HG02870 (cell line): ENCODE results near the gene BOC.

Experiments
- ATAC-seq: cut with Tn5 transposase; IDR thresholded peaks from one replicate; pipeline ENCODE4 v1.9.1; 2021; ENCODE audit warnings: mild to moderate bottlenecking, moderate library complexity; ENCODE audit not compliant: unreplicated experiment

The BOC gene

GRCh38 chr3:113185194-113185835 lies 26.0 kb upstream of the BOC start:
- ATAC-seq: no peak

GRCh38 chr3:113186566-113186965 lies 24.8 kb upstream of the BOC start:
- ATAC-seq: no peak

GRCh38 chr3:113193288-113193687 lies 18.1 kb upstream of the BOC start:
- ATAC-seq: no peak

- no peak for ATAC-seq
Observed at GRCh38 chr3:113193719-113194118, 17.6 kb upstream of the BOC start.

- ATAC-seq: no peak
Observed at GRCh38 chr3:113194823-113195401, 16.4 kb upstream of the BOC start.

- ATAC-seq: no peak
Observed at GRCh38 chr3:113200351-113200750, 11.0 kb upstream of the BOC start.

GRCh38 chr3:113200946-113201345 lies 10.4 kb upstream of the BOC start:
- no peak for ATAC-seq

GRCh38 chr3:113204371-113204770 lies 7.0 kb upstream of the BOC start:
- no peak for ATAC-seq

- no peak for ATAC-seq
Observed at GRCh38 chr3:113205481-113205880, 5.9 kb upstream of the BOC start.

- ATAC-seq: no peak
Observed at GRCh38 chr3:113210604-113211329, 590 bp upstream of the BOC start.

- ATAC-seq: no peak
Observed at GRCh38 chr3:113212150-113212843, 940 bp downstream of the BOC start.

GRCh38 chr3:113212844-113213375 lies 1.6 kb downstream of the BOC start:
- ATAC-seq: no peak

GRCh38 chr3:113213896-113214587 lies 2.7 kb downstream of the BOC start:
- ATAC-seq: no peak

GRCh38 chr3:113214917-113215595 lies 3.7 kb downstream of the BOC start:
- ATAC-seq: no peak

- ATAC-seq: no peak
Observed at GRCh38 chr3:113216393-113216792, 5.0 kb downstream of the BOC start.

GRCh38 chr3:113218011-113218680 lies 6.8 kb downstream of the BOC start:
- ATAC-seq: no peak

- no peak for ATAC-seq
Observed at GRCh38 chr3:113218681-113219045, 7.3 kb downstream of the BOC start.

- no peak for ATAC-seq
Observed at GRCh38 chr3:113219605-113220300, 8.4 kb downstream of the BOC start.

- no peak for ATAC-seq
Observed at GRCh38 chr3:113220721-113221120, 9.4 kb downstream of the BOC start.
